ENCODE results near the gene AGAP1.

DNA sequence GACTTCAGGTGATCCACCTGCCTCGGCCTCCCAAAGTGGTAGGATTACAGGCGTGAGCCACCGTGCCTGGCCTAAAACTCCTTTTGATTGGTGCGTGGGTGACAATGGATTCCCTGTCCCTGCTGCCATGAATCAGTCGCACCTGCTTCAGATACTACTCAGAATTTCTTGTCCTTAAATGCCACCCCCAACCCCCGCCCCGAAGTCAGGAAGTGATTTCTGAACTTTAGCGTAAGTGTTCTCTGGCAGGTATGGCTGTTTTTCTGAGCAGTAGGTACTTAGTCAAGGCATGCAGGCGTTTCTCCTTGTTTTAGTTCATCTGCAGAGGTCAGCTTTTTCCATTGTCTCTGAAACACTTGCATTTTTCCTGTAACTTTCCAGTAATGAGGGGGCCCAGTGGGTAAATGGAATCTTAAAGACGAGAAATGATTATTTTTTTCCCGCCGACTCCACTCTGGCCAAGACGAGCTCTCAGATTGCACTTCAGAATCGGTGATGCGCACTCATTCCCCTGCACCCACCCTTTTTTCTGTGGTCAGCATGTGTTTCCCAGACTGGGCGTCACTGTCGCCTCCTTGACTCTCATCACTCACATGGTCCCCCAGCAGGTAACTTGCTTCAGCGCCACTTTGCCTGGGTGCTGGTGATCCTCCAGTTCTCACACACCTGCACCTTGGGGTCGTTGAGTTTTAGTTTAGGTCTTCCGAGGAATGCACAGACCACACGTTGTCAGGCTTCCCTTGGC is 494.6 kb downstream of the AGAP1 start:
- TF ChIP-seq, protein P1, sequence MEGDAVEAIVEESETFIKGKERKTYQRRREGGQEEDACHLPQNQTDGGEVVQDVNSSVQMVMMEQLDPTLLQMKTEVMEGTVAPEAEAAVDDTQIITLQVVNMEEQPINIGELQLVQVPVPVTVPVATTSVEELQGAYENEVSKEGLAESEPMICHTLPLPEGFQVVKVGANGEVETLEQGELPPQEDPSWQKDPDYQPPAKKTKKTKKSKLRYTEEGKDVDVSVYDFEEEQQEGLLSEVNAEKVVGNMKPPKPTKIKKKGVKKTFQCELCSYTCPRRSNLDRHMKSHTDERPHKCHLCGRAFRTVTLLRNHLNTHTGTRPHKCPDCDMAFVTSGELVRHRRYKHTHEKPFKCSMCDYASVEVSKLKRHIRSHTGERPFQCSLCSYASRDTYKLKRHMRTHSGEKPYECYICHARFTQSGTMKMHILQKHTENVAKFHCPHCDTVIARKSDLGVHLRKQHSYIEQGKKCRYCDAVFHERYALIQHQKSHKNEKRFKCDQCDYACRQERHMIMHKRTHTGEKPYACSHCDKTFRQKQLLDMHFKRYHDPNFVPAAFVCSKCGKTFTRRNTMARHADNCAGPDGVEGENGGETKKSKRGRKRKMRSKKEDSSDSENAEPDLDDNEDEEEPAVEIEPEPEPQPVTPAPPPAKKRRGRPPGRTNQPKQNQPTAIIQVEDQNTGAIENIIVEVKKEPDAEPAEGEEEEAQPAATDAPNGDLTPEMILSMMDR (IDR thresholded peaks at IDR 0.05): no peak
- no peak for TF ChIP-seq POLR2A (IDR thresholded peaks at IDR 0.05)

Data from right lobe of liver (tissue), 4 donors.